Measurements from ENCODE around the gene COL28A1.

Gene COL28A1

GRCh38 chr7:7535691-7536090, at the start of gene COL28A1:
TSS of gene COL28A1 (minus strand) at chr7:7535873. CDS start at chr7:7532875, 2,998 bp downstream.
- DNase-seq (ENCODE audit: low read depth): no peak
- TF ChIP-seq CTCF (conservative IDR thresholded peaks at IDR 0.05; ENCODE audit: low read length): no peak
- no peak within 1 kb of the TSS for H3K4me3 ChIP-seq (ENCODE audit: low read length)

- no peak for DNase-seq (ENCODE audit: low read depth)
- no peak overlapping the region for H3K4me3 ChIP-seq (ENCODE audit: low read length)
- no peak for TF ChIP-seq CTCF (conservative IDR thresholded peaks at IDR 0.05; ENCODE audit: low read length)
These were observed 49.0 kb upstream of the COL28A1 start for GRCh38 chr7:7584653-7585052.

DNA sequence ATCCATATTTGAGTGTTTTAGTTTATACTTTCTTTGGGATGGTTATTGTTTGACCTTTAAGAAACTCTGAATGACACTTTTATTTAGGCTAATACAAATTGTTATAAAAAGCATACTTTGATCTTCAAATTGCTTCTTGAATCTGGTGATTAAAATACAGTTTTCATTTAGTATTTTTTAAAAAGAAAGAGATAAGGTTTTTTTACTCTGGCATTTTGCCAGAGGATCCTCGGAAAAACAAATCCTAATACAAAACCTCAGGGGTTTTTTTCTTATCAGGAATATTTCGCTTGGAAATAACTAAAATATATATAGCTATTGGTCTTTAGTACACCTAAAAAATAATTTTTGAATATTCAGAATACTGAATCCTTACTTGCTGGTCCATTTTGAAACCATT, 48.1 kb upstream of the COL28A1 start:
- DNase-seq (ENCODE audit: low read depth): no peak
- TF ChIP-seq CTCF (conservative IDR thresholded peaks at IDR 0.05; ENCODE audit: low read length): no peak
- H3K4me3 ChIP-seq (ENCODE audit: low read length): no peak overlapping the region

GRCh38 chr7:7582596-7582995, 46.9 kb upstream of the COL28A1 start:
- TF ChIP-seq CTCF (conservative IDR thresholded peaks at IDR 0.05; ENCODE audit: low read length): no peak
- no peak overlapping the region for H3K4me3 ChIP-seq (ENCODE audit: low read length)
- no peak for DNase-seq (ENCODE audit: low read depth)

GRCh38 chr7:7581531-7582179, 46.0 kb upstream of the COL28A1 start:
- no peak overlapping the region for H3K4me3 ChIP-seq (ENCODE audit: low read length)
- no peak for TF ChIP-seq CTCF (conservative IDR thresholded peaks at IDR 0.05; ENCODE audit: low read length)

DNA sequence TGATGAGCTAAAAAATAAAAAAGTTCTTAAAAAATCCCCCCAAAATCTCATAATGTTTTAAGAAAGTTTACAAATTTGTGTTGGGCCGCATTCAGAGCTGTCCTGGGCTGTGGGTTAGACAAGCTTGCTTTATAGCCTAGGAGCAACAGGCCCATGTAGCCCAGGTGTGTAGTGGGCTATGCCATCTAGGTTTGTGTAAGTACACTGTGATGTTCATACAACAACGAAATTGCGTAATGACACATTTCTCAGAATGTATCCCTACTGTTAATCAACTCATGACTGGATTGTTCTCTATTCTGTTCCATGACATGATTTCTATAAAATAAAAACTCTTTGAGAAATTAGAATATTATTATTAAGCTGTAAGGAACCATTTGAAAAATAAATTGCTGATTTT, 44.0 kb upstream of the COL28A1 start:
- DNase-seq (ENCODE audit: low read depth): no peak
- H3K4me3 ChIP-seq (ENCODE audit: low read length): no peak overlapping the region
- TF ChIP-seq CTCF (conservative IDR thresholded peaks at IDR 0.05; ENCODE audit: low read length): no peak

More at GRCh38 chr7:7581531-7582179, 46.0 kb upstream of the COL28A1 start:
- no peak for DNase-seq (ENCODE audit: low read depth)

GRCh38 chr7:7577888-7578287, 42.2 kb upstream of the COL28A1 start:
- no peak for DNase-seq (ENCODE audit: low read depth)
- no peak for TF ChIP-seq CTCF (conservative IDR thresholded peaks at IDR 0.05; ENCODE audit: low read length)

More at GRCh38 chr7:7577888-7578287, 42.2 kb upstream of the COL28A1 start:
- H3K4me3 ChIP-seq (ENCODE audit: low read length): no peak overlapping the region

Data from AG10803 (cell line).